Stimulated activated naive CD4-positive, alpha-beta T cell (primary cell): ENCODE data around the gene POLR3G.

Experiments
- DNase-seq, 6 experiments: peaks; one replicate each; lab custom pipeline; 2025; lab: John Stamatoyannopoulos, UW

Gene POLR3G

DNA sequence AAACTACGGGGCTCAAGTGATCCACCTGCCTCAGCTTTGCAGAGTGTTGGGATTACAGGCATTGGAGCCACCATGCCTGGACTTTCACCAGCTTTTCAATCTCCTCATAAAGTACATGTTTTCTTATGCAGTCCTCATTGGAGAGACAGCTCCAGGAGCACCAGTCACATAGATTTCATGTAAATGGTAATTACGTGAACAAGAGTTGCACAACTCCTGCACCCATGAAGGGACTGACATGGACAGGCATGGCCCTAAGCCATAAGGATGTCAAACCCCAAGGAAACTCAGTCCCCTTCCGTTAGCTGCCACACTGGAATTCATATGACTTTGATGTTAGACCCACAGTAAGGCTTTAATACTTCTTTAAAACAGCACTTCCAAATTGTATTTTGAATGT lies 76.3 kb downstream of the POLR3G start:
- DNase-seq: no peak

DNA sequence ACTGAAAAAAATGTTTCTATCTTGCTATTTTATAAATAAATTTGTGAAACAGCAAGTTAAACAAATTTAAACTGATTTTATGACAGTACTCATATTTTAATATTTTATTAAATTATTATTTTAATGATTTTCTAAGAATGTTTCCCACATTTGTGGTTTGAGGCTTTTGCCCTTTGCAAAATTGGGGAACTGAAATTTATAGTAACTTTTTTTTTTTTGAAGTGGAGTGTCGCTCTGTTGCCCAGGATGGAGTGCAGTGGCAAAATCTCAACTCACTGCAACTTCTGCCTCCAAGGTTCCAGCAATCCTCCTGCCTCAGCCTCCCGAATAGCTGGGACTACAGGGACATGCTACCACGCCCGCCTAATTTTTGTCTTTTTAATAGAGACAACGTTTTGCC lies 76.7 kb downstream of the POLR3G start:
- DNase-seq: no peak

DNA sequence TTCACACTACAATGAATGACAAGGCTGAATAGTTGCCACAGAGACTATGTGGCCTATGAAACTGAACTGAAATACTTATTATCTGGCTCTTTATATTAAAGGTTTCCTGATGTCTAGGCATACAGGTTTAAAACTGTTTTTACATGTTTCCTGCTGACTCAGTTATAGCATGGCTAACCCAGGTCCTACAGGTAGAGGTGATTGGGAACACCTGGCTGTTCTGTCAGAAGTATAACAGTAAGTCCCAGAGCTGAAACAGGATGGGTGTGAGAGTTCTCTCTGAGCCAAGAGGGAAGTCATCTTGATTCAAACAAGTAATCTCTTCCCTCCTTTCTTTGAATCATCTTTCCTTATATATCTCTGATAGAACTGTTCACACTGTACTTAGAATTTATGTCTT lies 79.0 kb downstream of the POLR3G start:
- no peak for DNase-seq

DNA sequence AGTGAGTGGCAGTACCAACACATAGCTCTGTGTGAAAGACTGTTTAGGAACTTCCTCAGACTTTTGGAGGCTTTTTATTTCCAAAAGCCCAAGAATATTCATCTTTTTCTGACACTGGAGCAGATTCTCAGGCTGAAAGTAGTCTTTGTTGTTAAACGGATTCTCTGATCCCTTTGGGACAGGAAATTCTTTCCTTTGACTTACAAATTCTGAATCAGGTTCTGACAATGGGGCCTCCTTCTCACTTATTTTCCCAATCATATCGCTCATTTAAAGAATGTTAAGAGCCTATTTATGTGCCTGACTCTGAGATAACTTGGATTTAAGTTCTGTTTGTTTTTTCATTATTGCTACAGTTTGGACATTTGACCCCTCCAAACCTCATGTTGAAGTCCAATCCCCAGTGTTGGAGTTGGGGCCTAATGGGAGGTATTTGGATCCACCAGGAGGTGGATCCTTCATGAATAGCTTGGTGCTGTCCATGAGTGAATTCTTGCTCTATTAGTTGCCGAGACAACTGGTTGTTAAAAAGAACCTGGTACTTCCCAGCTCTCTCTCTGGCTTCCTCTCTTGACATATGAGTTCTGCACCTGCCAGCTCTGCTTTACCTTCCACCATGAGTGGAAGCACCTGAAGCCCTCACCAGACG lies 79.8 kb downstream of the POLR3G start:
- DNase-seq: no peak

DNA sequence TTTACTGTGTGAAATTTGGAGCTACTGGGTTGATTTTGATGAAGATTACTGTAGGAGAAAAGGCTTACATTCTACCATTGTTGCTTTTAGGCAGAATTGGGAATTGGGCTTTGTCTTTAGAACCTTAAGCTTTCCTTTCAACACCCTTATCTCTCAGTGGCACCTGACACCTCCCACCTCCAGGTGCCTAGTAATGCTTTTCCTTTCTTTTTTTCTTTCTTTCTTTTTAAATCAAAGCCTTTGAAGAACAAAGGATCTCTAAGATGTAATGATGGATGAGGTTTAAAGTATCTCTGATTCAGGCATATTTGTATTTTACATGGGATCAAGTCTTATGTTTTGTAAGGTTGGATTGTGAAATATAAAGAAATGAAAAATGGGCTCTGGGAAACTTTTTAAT lies 81.0 kb downstream of the POLR3G start:
- no peak for DNase-seq

DNA sequence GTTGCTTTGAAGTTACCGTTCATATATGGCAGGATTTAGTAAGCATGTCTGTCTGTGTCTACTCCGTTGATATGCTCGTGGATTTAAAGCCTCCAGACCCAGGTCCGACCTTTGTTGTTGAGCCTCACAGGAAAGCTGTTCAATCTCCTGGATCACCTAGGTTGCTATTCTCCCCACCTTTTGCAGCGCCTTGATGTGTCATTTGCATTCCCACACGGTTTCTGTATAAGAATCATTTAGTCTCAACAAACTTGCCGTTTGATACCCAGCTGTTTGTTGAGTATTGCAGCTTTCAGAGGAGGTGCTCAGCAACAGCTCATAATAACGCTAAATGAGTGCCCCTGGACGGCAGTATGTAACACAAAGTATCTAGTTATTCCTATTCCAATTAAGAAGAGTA lies 82.7 kb downstream of the POLR3G start:
- DNase-seq: no peak

DNA sequence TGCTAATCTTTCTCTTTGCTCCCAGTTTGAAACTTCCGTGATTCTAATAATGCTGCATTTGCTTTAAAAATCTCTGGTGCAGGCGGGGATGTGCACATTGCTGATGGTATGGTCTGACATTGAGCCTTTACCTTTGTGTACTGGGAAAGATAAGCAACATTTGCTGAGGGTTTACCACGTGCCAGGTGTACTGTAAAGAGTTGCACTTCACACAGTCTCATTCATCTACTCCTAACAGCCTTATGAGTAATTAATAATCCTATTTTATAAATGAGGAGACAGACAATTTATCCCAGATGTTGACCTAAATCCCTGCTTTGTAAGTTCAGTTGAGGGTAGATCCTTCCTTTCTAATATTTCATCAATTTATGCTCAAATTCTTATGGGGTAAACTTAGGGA lies 83.2 kb downstream of the POLR3G start:
- no peak for DNase-seq

DNA sequence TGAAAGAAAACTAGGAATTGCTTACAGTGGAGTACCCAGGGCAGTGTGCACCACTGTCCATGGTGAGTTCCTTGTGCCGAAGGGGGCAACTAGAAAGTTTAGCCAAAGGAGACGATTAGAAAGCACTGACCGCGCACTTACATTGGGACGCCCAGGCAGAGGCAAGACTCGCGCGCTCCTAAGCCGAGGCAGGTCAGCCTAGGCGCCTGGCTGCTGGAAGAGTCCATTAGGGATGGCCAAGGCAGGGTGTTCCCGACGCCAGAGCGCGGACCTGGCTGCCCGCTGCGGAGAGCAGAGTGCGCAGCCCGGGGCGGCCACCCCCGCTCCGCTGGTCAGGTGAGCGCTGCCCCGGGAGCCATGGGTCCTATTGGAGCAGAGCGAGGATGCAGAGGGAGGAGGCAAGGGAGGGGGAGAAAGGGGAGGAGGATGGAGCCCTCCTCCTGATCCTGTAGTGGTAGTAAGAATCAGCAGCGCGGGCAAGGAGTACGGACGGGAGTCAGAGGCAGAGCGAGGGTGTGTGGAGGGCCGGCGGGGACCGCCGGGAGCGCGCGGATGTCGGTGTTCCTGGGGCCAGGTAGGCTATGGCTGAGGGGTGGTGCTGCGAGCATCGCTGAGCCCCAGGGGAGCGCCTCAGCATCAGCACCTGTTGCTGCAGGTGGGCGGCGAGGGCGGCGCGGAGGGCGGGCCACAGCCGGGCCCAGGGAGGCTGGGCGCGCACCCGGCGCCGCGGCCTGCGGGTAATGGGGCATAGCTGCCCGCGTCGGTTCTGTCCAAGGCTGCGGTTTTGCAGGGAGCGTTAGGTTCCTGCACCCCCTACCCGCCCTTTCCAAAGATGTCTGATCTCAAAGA lies 83.9 kb downstream of the POLR3G start, which contains the start of gene ADGRV1:
Gene ADGRV1 (plus strand): TSS at position 454 of the 849 bp plus-strand sequence. CDS start 99 bp downstream, at position 553.
- no peak for DNase-seq

DNA sequence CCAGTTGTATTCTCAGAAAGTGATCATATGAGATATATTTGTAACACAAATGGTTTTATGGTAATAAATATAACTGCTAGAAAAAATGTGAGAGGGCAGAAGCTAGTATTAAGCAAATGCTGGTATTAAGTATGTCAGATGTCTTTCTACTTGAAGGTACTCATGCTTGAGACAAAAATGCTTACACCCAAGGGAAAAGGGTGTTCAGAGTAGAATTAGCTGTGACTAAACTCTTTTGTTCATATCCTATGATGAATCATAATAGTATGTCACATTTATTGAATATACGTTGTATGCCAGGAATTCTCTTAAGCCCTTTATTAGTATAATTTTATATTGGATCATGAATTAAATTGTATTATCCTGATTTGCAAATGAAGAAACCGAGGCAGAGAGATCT lies 86.1 kb downstream of the POLR3G start:
- DNase-seq: no peak

DNA sequence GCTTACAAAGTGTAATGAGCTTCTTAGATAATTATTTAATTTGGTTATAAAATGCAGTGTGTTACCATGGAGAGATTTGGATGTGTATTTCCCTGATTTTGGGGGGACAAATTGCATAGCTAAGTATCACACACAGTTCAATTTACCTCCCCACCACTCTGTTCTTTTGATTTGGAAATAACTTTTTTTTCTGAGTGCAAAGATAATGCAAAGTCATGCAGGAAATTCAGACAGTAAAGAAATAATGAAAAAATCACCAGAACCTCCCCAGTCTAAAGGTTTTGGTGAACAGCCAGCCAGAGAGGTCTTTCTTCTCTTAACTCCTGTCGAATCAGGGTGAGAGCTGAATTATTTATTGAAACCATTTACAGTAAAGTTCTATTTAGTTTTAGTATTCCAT lies 87.1 kb downstream of the POLR3G start:
- DNase-seq: no peak

DNA sequence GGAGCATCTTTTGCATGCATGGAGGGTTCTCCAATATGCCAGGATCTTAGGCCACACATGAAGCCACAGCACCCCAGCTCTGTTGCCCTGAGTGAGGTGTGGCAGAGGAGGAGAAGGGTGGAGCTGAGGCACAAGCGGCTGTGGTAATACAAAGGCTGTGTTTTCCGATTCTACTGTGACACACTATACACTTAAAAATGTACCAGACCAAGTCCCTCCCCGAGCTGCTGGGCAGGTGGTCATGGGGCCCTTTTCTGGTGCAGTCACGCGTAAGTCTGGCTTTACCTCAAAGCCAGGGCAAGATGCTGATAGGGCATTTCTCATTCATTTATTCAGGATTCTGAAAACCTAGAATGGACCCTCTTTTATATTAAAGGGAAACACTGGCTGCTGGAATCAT lies 87.7 kb downstream of the POLR3G start:
- no peak for DNase-seq

DNA sequence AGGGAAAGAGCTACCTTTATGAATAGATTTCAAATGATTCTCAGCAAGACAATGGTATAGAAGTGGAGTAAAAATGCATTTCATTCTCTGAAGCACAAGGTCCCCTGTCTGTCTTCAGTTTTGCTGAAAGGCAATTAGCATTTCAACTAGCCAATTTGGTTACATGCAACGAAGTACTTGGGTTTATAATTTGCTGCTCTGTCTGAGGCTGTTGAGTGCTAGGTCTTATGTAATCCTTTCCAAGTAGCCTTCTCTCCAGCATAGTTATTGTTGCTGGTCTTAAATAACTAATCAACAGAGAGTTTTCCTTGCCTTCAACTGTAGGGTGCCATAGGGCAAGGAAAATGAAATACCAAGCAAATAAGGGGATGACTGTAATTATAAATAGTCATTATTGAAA lies 88.4 kb downstream of the POLR3G start:
- DNase-seq: no peak
